Measurements from ENCODE around the gene ILK.

ILK gene

GRCh38 chr11:6603287-6604080 is at the start of gene ILK, which contains the start of gene RRP8:
Gene ILK, plus strand, starts transcription at chr11:6603774. Its CDS starts 498 bp downstream, at chr11:6604272.
Gene RRP8, minus strand, starts transcription at chr11:6603616. Its CDS starts 114 bp downstream, at chr11:6603502.
- DNase-seq (ENCODE audit: low read depth in 3 of 3) = peak; percentile 66 to 76 (median 70)

- no peak for DNase-seq (ENCODE audit: low read depth in 3 of 3)
Measured at GRCh38 chr11:6554828-6555706, 48.5 kb upstream of the ILK start.

DNA sequence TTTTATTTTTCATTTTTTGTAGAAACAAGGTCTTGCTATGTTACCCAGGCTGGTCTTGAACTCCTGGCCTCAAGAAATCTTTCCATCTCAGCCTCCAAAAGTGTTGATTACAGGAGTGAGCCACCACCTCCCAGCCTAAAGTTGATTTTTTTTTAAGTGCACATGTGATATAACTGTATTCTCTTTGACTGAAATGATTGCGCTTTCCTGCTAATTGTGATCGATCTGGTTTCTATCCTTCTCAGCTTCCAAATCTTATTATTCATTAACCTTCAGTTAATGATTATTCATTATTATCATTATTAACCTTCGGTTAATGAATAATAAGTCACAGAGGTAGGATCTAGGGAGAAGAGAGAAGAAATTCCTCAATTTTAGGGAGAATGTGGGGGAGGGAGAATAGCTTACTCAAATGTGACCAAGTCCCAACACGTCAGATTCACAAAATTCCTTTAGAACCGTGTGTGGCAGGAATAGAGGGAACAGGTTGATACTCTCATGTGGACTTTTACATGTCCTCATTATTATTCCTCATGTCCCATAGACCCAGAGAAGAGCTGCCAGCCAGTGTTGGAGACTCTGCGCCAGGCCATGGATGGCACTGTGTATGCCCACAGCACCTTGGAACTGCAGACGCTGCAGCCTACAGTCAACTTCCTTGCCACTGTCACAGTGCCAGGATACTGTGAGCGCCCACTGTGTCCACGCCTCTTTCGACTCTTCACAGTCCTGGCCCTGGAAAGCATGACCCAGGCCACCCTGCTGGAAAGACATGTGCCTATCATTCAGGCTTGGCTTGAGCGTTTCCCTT is 47.2 kb upstream of the ILK start:
- no peak for DNase-seq (ENCODE audit: low read depth in 3 of 3)

- DNase-seq (ENCODE audit: low read depth in 3 of 3) = no peak
Measured at GRCh38 chr11:6557063-6557462, 46.5 kb upstream of the ILK start.

- DNase-seq (ENCODE audit: low read depth in 3 of 3) = no peak
Measured at GRCh38 chr11:6557761-6558674, 45.6 kb upstream of the ILK start.

GRCh38 chr11:6559369-6559768 is 44.2 kb upstream of the ILK start:
- DNase-seq (ENCODE audit: low read depth in 3 of 3) = no peak

- DNase-seq (ENCODE audit: low read depth in 3 of 3) = no peak
Measured at GRCh38 chr11:6561288-6561687, 42.3 kb upstream of the ILK start.

DNA sequence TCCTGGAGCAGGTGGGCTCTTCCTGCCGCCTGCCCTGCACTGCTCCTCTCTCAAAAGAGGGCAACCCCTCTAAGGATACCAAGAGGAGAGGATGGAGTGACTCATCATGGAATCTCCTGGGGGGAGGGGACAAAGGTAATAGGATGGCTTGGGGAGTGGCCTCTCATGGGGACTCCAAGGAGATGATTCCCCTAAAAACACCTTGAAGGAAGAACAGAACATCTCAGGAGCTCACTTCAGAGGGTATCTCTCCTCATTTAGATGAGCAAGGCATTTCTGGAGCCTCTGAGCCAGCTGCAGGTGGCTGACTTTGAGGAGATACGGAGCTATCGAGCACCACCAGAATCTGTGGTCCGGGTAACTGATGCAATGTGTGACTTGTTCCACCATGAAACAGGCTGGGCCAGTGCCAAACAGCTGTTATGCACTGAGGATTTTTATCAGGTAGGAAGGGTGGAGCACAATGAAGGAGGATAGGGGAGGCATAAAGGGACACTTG is 40.4 kb upstream of the ILK start:
- DNase-seq (ENCODE audit: low read depth in 3 of 3) = no peak

DNA sequence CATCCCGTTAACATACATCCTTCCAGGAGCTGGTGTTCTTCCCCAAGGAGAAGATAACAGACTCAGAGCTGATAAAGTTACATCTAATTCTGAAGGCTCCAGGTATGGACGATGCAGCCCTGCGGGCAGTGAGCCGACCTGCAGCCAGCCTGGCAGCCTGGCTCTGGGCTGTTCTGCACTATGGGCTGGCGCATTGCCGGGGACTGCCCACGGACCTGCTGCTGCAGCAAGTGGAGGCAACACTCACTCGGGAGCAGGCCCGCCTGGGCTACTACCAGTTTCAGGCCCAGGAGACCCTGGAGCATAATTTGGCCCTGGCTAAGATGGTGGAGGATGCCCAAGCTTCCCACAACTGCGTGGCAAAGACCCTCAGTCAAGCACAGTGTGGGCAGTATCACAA is 39.9 kb upstream of the ILK start:
- no peak for DNase-seq (ENCODE audit: low read depth in 3 of 3)

- no peak for DNase-seq (ENCODE audit: low read depth in 3 of 3)
Measured at GRCh38 chr11:6565325-6565724, 38.2 kb upstream of the ILK start.

DNA sequence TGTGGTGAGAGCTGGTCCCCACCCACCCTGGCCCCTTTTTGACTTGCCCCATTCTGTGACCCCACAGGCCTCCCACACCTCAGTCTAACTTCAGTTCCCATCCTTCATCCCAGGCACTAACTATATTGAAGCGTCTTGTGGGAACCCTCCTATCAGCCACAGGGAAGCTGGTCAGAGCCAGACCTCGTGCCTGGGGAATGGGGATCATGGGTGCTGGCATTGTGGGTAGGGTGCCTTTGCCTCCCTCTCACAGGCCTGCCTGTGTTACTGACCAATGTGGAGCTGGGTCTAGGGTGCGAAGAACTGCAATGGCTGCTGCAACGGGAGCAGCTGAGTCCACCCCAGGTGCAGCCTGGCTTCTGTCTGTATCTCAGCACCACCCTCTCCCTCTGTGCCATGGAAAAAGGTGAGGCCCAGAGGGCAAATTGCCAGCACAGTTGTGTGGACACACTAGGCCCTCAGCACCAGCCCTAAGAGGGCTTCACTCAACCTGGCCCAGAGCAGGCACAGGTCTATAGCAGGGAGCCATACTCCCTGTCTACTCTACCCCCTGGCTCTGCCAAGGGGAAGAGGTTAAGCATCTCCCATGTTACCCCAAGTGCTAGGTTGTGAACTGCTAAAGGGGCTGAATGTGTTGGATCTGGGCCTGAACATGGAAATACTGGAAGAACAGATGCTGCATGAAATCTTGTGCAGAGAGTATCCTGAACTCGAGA is 37.4 kb upstream of the ILK start:
- no peak for DNase-seq (ENCODE audit: low read depth in 3 of 3)

GRCh38 chr11:6566704-6567370 is 36.7 kb upstream of the ILK start:
- no peak for DNase-seq (ENCODE audit: low read depth in 3 of 3)

DNA sequence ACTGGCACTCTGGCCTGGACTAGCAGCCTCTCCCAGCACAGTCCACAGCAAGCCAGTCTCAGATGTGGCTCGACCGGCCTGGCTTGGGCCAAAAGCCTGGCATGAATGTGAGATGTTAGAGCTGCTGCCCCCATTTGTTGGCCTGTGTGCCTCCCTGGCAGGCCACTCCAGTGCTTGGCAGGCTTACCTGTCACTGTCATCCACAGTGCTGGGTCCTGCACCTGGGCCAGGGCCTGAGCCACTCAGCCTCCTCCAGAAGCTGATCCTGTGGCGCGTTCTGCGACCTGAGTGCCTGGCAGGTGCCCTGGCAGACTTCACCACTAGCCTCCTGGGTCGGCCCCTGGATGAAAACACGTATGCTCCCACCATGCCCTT is 36.2 kb upstream of the ILK start:
- no peak for DNase-seq (ENCODE audit: low read depth in 3 of 3)

DNA sequence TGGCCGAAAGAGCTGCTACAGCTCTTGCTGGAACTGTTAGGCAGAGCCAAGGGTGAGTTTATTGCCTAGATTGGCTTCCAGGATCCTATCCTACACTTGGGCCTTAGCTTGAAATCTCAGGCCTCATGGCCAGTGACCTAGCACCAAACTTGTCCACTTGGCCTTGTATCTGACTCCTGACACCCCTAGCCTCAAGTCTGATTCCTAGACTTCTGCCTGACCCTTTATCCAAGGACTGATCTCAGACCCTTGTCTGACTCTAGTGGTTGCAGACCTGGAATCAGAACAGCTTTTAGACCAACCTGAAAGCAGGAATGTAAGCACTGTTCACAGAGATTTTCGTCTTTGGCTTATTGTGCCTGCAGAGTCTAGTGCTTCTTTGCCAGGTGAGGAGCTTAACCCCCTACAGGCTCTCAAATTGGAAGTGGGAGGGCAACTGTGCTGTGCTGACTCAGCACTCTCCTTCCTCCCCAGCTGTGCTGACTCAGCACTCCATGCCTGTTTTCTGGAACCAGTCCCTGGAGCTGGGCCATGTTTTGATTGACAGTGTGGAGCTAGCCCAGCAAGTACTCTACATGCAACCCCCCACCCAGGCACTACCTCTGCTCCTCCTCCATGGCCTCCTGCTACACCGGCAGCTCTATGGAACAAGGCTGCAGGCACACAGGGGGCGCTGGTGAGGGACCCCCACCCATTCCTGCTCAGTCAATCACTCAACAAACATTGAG is 35.2 kb upstream of the ILK start:
- DNase-seq (ENCODE audit: low read depth in 3 of 3) = no peak

- no peak for DNase-seq (ENCODE audit: low read depth in 3 of 3)
Measured at GRCh38 chr11:6569706-6570105, 33.9 kb upstream of the ILK start.

GRCh38 chr11:6570691-6571427 is 32.7 kb upstream of the ILK start:
- DNase-seq (ENCODE audit: low read depth in 3 of 3) = no peak

- no peak for DNase-seq (ENCODE audit: low read depth in 3 of 3)
Measured at GRCh38 chr11:6571434-6572008, 32.1 kb upstream of the ILK start.

DNA sequence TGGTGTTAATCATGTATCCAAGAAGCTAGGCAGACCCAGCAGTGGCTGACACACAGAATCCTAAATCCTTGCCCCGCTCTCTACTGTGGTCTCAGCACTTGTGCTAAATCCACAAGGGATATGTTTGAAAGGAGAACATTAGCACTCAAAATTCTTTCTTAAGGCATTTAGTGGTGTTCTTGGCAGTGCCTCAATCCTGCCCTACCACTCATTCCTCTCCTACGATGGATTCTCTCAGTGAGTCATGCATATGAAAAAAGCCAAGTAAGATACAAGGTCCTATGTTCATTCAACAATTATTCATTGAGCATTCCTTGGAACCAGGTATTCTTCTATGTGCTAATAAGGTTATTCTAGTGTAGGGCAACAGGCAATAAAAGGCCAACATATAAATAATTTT is 31.4 kb upstream of the ILK start:
- DNase-seq (ENCODE audit: low read depth in 3 of 3) = no peak

All from stimulated activated CD4-positive, alpha-beta T cell treated with anti-CD3 and anti-CD28 coated beads, TNF-alpha, amount 100 ng/mL, for 4 hours (primary cell).